OCI-LY1 (cell line): ENCODE measurements around the gene RSAD1.

ENCODE experiments used
- H2AFZ ChIP-seq: fragments of 200-600 bp; sonication (generic), shearing (Covaris generic); 2 replicates; pipeline ENCODE4 v1.6.0; 2014; ENCODE audit warnings: antibody characterized with exemption, mild to moderate bottlenecking, low read length
- H3F3A ChIP-seq: fragments of 200-600 bp; sonication (generic), shearing (Covaris generic); 2 replicates; pipeline ENCODE4 v1.6.0; 2014; ENCODE audit warnings: mild to moderate bottlenecking, antibody characterized with exemption, low read length, moderate library complexity; ENCODE audit not compliant: insufficient read depth
- H3K27ac ChIP-seq: fragments of 200-600 bp; sonication (generic); 2 replicates; pipeline ENCODE4 v1.5.1; 2014; ENCODE audit warnings: low read length, mixed run types, mild to moderate bottlenecking, low read depth; ENCODE audit not compliant: poor library complexity, severe bottlenecking
- H3K27me3 ChIP-seq: fragments of 200-600 bp; sonication (generic); 2 replicates; pipeline ENCODE4 v1.6.0; 2014; ENCODE audit warnings: antibody characterized with exemption, mild to moderate bottlenecking, low read length, moderate library complexity; ENCODE audit not compliant: insufficient read depth
- H3K36me3 ChIP-seq: fragments of 200-600 bp; sonication (generic); 2 replicates; pipeline ENCODE4 v1.6.1; 2014; ENCODE audit warnings: mild to moderate bottlenecking, antibody characterized with exemption, low read length, moderate library complexity, mixed read lengths; ENCODE audit not compliant: insufficient read depth
- H3K4me1 ChIP-seq: fragments of 200-600 bp; sonication (generic); 2 replicates; pipeline ENCODE4 v1.5.1; 2014; ENCODE audit warnings: mild to moderate bottlenecking, low read length, moderate library complexity; ENCODE audit not compliant: insufficient read depth, severe bottlenecking
- H3K4me2 ChIP-seq: fragments of 200-600 bp; sonication (generic), shearing (Covaris generic); 2 replicates; pipeline ENCODE4 v1.6.1; 2014; ENCODE audit warnings: low read length
- H3K4me3 ChIP-seq: fragments of 200-600 bp; sonication (generic); 2 replicates; pipeline ENCODE4 v1.5.1; 2014; ENCODE audit warnings: low read length, low read depth, mild to moderate bottlenecking, mixed read lengths; ENCODE audit not compliant: poor library complexity, severe bottlenecking
- H3K79me2 ChIP-seq: fragments of 200-600 bp; shearing (Covaris generic); 2 replicates; pipeline ENCODE4 v1.6.1; 2016; ENCODE audit warnings: mixed run types, low read length, mixed read lengths; ENCODE audit not compliant: insufficient read depth
- H3K9ac ChIP-seq: fragments of 200-600 bp; sonication (generic), shearing (Covaris generic); 2 replicates; pipeline ENCODE4 v1.6.1; 2014; ENCODE audit warnings: mild to moderate bottlenecking, low read length, mixed read lengths
- H3K9me2 ChIP-seq: fragments of 200-600 bp; sonication (generic), shearing (Covaris generic); 2 replicates; pipeline ENCODE4 v1.6.1; 2014; ENCODE audit warnings: low read depth, mild to moderate bottlenecking, low read length, mixed read lengths
- H3K9me3 ChIP-seq: fragments of 200-600 bp; shearing (Covaris generic); 2 replicates; pipeline ENCODE4 v1.6.1; 2014; ENCODE audit warnings: low read length, mixed read lengths
- H4K20me1 ChIP-seq: fragments of 200-600 bp; sonication (generic), shearing (Covaris generic); 2 replicates; pipeline ENCODE4 v1.6.0; 2016; ENCODE audit warnings: mild to moderate bottlenecking, low read length; ENCODE audit not compliant: insufficient read depth
- EZH2 ChIP-seq: fragments of 200-600 bp; sonication (generic), shearing (Covaris generic); IDR thresholded peaks from 2 replicates; pipeline ENCODE4 v1.8.0; 2017; ENCODE audit warnings: borderline replicate concordance, mixed run types, mild to moderate bottlenecking, antibody characterized with exemption, low read length, moderate library complexity, mixed read lengths
- TF ChIP-seq, protein P1 (sequence below): fragments of 200-600 bp; sonication (generic), shearing (Covaris generic); IDR thresholded peaks from 2 replicates; pipeline ENCODE4 v1.5.1; 2017; ENCODE audit warnings: mild to moderate bottlenecking, antibody characterized with exemption, low read length, moderate library complexity, mixed read lengths

RSAD1 gene

DNA sequence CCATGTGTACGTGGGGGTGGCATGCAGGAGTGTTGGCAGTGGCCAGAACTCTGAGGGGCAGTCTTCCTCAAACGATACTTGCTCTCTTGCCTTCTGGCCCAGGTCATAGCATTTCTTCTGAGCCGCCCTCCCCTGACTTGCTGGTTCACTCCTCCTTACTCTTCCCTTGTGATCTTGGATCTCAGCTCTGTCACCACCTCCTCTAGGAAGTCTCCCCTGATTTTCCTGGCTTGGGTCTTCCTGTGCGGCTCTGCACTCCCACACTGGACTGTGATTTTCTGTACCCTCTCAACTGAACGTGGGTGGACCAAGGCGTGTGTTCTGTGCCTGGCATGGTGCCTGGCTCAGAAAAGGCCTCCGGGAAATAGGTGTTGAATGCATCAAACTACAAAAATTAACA, 56.7 kb downstream of the RSAD1 start:
- H4K20me1 ChIP-seq, result no peaks in the 10 kb centered on the region
- H3K4me2 ChIP-seq, result no peak overlapping the region
- no peaks in the 10 kb centered on the region for H3K4me1 ChIP-seq
- no peaks in the 10 kb centered on the region for H3K36me3 ChIP-seq
- no peaks in the 10 kb centered on the region for H3K79me2 ChIP-seq
- no peaks in the 10 kb centered on the region for H3K9me3 ChIP-seq
- no peak overlapping the region for H3K4me3 ChIP-seq
- no peak overlapping the region for H3K9ac ChIP-seq
- no peak overlapping the region for H3K27ac ChIP-seq
- H3K27me3 ChIP-seq, result peaks cover 10% of the 10 kb centered on the region; the same call in 1 of the 2 replicates
- TF ChIP-seq, protein P1, sequence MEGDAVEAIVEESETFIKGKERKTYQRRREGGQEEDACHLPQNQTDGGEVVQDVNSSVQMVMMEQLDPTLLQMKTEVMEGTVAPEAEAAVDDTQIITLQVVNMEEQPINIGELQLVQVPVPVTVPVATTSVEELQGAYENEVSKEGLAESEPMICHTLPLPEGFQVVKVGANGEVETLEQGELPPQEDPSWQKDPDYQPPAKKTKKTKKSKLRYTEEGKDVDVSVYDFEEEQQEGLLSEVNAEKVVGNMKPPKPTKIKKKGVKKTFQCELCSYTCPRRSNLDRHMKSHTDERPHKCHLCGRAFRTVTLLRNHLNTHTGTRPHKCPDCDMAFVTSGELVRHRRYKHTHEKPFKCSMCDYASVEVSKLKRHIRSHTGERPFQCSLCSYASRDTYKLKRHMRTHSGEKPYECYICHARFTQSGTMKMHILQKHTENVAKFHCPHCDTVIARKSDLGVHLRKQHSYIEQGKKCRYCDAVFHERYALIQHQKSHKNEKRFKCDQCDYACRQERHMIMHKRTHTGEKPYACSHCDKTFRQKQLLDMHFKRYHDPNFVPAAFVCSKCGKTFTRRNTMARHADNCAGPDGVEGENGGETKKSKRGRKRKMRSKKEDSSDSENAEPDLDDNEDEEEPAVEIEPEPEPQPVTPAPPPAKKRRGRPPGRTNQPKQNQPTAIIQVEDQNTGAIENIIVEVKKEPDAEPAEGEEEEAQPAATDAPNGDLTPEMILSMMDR, result no peak
- no peak for TF ChIP-seq EZH2
- H3F3A ChIP-seq, result no peaks in the 10 kb centered on the region
- no peak overlapping the region for H2AFZ ChIP-seq
- no peaks in the 10 kb centered on the region for H3K9me2 ChIP-seq
